ENCODE results near the gene SPECC1L. TPM values are rescaled to one million over a fixed set of nuclear protein-coding genes. Genes with fewer than 3 reads are reported as not detected.

The SPECC1L gene
- total RNA-seq, 1 donor from 2014 or later, result 39.6 TPM

DNA sequence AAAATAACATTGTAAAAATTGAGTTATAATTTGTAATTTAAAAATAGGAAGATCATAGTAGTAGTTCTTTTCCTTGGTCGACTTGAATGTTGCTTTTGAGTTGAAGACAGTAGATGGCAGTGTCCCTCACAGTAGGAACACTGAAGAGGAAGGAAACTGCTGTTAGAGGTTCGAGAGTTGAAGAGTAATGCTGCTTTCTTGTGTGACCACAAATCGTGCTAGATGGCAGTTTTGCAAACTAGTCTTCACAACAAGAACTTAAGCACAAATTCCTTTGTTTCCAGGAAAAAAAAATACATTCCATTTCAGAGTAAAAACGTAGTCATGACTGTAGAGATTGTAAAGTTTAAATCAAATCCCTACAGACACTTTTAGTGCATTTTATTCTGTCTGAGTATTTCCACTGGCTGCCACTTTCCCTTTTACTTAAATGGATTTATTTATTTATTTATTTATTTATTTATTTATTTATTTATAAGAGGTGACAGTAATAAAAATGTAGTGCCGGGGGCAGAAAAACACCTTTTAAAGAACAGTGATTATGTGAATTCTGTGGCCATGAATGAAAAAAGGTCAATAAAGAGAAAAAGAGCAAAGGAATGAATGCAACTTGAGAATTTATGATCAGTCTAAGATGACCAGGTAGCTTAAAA is 54.6 kb downstream of the SPECC1L start:
- peak; percentile 80 for DNase-seq

DNA sequence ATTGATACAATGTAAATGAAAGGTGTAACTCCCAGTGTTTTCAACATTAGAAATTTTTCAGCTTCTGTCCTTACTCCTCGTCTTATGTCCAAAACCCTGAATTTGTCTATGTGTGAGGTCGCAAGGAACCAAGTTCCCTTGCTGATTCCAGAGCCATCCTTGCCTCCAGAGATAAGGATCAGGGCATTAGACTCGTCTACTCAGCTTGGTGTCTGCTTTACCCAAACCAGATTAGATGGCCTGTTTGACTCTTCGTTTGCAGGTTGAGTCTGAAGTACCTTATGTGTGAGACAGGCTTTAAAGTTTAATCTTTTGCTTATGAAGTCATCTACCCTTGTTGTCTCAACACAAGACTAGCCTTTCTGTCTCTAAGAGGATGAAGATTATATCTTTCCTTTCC is 55.6 kb downstream of the SPECC1L start:
- no peak for DNase-seq

- no peak for DNase-seq
These were observed 57.2 kb downstream of the SPECC1L start for GRCh38 chr22:24327832-24328231.

- no peak for DNase-seq
These were observed 58.8 kb downstream of the SPECC1L start for GRCh38 chr22:24329453-24329852.

- DNase-seq, result no peak
These were observed 60.0 kb downstream of the SPECC1L start for GRCh38 chr22:24330636-24331035.

- DNase-seq, result no peak
These were observed 61.1 kb downstream of the SPECC1L start for GRCh38 chr22:24331468-24332440.

GRCh38 chr22:24333301-24333700 is 62.7 kb downstream of the SPECC1L start:
- DNase-seq, result no peak

DNA sequence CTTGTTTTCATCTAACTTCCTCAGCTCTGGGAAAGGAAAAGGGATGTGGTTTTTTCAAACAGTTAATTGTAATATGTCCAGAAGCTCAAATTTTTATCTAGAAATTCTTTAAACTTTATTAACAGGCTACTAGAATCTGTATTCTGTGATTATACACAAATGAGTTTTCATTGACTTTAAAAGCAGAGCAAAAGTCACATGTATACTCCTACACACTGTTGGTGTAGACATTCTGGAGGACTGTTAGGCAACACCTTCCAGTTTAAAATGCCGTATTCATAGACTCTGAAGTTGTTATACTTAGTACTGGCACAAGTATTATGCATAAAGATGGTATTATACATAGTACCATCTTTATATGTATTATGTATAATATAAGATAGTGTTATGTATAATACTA is 64.9 kb downstream of the SPECC1L start:
- no peak for DNase-seq

DNA sequence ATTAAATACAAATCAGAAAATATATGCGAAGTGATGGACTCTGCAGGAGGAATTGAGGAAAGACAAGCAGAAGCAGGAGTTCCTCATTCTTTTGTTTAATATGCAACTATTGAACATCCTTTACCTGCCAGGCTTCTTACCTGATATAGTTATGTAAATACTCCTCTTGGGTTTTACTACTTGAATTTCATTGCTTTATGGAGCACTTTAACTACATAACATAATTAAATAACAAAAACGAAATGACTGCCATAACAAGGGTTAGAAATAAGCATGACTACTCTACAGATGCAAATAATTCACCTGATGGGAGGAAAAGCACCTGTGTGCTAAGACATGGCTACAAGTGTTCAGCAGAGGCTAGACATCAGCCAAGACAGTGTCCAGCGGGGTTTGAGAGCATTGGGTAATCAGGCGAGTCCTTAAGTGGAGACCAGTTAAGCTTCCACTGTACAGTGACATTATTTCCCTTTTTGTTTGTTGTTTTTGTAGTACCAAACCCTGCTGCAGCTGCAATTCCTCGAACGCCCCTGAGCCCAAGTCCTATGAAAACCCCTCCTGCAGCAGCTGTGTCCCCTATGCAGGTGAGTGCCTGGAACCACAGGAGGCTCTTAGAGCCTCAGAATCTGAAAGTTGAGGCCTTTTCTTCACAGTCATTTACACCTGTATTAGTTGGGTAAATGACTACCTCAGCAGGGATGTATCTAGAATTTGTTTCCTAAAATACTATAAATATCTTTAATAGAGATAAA is 67.4 kb downstream of the SPECC1L start:
- DNase-seq, result no peak

DNA sequence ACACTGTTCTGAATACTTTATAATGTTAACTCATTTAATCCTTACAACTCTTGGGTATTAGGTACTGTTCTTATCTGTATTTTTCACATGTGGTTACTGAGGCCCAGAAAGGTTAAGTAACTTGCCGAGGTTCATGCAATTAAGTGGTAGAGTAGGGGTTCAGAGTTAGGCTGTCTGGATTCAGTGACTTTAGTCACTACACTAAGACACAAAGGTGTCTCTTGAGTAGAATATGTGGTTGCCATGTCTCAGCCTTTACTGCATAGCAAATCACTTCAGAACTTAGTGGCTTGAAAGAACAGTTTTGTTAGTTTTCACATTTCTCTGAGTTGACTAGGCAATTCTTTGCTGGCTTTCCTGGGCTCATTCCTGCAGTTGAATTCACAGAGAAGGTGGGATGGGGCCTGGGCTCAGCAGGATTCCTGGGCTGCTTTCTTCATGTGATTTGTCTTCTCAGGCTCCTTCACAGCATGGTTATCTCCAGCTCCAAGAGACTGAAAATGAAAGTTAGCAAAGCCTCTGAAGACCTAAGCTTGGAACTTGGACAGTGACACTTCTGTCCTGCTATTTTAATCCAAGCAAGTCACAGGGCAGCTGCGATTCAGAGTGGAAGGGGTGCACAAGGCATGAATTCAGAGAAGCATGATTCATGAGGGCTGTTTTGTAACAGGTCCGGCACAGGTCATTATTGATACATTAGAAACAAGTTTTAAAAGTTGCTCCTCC is 68.3 kb downstream of the SPECC1L start:
- DNase-seq, result peak; percentile 38

- no peak for DNase-seq
These were observed 68.8 kb downstream of the SPECC1L start for GRCh38 chr22:24339452-24339747.

- DNase-seq, result no peak
These were observed 71.0 kb downstream of the SPECC1L start for GRCh38 chr22:24341627-24342026.

- no peak for DNase-seq
These were observed 80.0 kb downstream of the SPECC1L start for GRCh38 chr22:24350627-24351026.

- DNase-seq, result no peak
These were observed 82.5 kb downstream of the SPECC1L start for GRCh38 chr22:24353121-24353520.

DNA sequence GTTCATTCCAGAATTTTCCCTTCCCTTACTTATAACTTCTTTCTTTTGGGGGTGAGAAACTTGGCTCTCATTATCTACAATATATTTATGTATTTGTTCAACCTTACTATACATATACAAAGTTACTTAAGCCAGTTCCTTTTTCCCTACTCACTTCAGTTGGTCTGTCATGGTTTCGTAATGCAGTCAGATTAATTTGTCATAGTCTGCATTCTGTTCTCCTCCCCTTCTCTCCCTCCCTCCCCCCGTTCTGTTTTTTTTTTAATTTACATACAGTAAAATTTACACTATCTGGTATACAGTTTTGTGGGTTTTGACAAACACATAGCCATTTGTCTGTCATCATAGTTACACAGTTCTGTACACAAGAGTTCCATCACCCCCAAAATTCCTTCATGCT is 84.9 kb downstream of the SPECC1L start:
- no peak for DNase-seq

GRCh38 chr22:24357547-24357946 is 86.9 kb downstream of the SPECC1L start:
- DNase-seq, result no peak

DNA sequence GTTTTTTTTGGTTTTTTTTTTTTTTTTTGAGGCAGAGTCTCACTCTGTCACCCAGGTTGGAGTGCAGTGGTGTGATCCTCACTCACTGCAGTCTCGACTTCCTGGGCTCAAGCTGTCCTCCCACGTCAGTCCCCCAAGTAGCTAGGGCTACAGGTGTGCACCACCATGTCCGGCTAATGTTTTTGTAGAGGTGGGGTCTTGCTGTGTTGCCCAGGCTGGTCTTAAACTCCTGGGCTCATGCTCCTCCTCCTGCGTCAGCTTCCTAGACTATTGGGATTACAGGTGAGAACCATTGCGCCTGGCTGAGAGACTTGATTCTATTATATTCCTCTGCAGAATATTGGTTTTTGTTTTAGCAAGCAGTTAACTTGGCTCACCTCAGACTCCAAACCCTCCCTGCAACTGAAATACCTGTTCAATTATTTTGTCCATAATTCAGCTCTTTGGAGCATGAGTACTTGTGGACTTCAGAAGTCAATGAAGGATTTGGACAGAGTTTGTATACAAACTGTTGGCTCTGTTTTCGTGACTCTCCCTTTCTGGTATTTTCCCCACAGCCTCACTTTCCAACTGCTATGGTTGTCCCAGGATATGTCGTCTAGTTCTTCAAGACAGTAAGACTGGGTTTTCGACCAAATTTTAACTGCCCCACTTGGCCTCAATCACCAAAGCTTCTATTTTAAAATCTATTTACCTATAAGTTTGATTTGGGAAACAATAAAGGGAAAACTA is 87.6 kb downstream of the SPECC1L start:
- DNase-seq, result no peak

- DNase-seq, result no peak
These were observed 89.0 kb downstream of the SPECC1L start for GRCh38 chr22:24359452-24360120.

- no peak for DNase-seq
These were observed 91.5 kb downstream of the SPECC1L start for GRCh38 chr22:24361976-24362646.

DNA sequence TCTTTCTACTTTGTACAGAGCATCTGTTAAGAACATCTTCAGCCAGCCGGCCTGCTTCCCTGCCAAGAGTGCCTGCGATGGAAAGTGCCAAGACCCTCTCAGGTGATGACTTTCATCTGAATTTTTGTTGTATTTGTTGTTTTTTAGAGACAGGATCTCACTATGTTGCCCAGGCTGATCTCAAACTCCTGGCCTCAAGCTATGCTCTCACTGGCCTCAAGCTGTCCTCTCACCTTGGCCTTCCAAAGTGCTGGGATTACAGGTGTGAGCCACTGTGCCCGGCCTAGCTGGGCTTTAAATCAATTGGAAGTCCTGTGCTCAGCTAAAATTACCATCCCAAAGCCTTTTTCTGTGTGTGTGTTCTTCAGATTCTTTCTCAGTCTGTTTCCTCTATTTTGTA is 92.6 kb downstream of the SPECC1L start:
- no peak for DNase-seq
